GM18517 (cell line): ENCODE results near the gene IGLON5.

Source experiments
- ATAC-seq: cut with Tn5 transposase; IDR thresholded peaks from one replicate; pipeline ENCODE4 v1.9.1; 2021; ENCODE audit warnings: mild to moderate bottlenecking, moderate library complexity; ENCODE audit not compliant: unreplicated experiment

IGLON5 gene

GRCh38 chr19:51311351-51312257, at the start of gene IGLON5:
TSS of gene IGLON5 (plus strand) at chr19:51311644. CDS start at chr19:51311848, 204 bp downstream.
- no peak for ATAC-seq

- no peak for ATAC-seq
Measured at GRCh38 chr19:51263808-51264207, 47.6 kb upstream of the IGLON5 start.

DNA sequence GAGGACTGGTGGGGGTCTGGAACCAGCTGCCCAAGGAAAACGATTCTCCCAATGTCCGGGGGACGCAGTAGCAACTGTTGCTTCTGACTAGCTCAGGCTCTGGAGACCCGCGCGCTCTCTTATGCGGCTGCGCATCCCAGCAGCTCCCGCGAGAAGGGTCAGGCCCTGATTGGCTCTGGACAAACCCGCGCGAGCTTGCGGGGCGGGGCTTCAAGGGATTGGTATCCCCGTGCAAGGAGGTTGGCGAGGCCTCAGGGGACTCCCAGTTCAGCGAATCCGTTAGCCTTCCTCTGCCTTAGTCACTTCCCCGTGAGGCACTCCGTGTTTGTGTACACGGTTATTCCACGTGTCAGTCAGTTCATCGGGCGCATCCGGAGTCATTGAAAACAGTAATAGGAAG, 40.4 kb upstream of the IGLON5 start:
- no peak for ATAC-seq

GRCh38 chr19:51272183-51272810, 39.1 kb upstream of the IGLON5 start:
- ATAC-seq, result no peak

DNA sequence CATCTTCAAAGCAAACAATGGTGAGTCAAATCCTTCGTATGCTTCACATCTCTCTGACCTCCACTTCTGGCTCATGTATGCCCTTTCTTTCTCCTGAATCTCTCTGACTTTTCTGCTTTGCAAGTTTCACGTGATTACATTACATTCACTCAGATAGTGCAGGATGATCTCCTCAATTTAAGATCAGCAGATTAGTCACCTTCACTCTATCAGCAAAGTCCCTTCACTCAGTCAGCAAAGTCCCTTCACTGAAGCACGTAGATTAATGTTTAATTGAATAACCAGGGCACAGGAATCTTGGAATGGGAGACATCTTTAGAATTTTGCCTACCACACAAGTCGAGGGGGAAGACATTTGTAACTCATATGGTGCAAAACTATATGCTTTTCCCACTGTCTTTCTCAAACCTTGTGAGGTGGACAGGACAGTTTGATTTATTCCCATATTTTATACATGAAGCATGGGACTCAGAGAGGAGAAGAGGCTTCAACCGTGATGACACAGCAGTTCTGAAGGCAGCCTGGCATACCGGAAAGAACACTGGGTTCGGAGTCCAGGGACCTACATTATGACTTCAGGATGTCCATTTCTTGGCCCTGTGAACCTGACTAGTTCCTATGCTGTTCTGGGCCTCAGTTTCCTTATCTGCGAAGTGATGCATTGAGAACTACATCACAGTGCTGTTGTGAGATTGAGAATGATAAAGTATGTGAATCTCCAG, 37.2 kb upstream of the IGLON5 start:
- ATAC-seq, result no peak

DNA sequence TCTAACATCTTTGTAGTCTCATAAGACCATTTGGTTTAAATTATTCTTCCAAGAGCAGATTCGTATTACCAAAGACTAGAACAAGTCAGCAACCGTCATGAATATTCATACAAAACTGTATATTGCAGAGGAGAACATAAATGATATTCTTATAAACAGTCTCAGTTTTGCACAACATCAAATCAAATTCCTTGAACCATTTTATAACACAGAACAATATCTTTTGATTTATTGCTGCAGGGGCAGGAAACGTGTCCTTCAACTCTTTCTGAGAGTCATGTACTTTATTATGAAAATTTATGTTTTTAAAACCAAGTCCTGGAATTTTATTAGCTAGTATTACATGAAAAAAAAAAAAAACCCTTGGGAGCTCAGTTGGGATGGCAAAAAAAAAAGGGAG, 34.3 kb upstream of the IGLON5 start:
- no peak for ATAC-seq

- no peak for ATAC-seq
Measured at GRCh38 chr19:51282335-51282734, 29.1 kb upstream of the IGLON5 start.

GRCh38 chr19:51285682-51286081, 25.8 kb upstream of the IGLON5 start:
- no peak for ATAC-seq

DNA sequence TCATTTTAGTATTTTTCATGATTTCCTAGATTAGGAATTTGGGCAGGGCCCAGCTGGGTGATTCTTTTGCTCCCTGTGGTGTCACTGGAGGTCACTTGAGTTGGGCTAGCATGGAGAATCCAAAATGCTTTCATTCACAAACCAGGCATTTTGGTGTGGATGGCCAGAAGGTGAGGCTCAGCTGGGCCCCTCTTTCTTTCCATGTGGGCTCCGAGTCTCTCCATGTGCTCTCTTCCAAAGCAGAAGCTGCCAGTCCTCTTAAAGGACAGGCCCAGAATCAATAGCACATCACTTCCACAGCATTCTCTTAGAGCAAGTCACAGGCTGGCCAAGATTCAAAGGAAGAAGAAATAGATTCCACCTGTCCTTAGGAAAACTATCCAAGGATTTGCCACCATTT, 21.8 kb upstream of the IGLON5 start:
- no peak for ATAC-seq

GRCh38 chr19:51292971-51293370, 18.5 kb upstream of the IGLON5 start:
- ATAC-seq, result no peak

DNA sequence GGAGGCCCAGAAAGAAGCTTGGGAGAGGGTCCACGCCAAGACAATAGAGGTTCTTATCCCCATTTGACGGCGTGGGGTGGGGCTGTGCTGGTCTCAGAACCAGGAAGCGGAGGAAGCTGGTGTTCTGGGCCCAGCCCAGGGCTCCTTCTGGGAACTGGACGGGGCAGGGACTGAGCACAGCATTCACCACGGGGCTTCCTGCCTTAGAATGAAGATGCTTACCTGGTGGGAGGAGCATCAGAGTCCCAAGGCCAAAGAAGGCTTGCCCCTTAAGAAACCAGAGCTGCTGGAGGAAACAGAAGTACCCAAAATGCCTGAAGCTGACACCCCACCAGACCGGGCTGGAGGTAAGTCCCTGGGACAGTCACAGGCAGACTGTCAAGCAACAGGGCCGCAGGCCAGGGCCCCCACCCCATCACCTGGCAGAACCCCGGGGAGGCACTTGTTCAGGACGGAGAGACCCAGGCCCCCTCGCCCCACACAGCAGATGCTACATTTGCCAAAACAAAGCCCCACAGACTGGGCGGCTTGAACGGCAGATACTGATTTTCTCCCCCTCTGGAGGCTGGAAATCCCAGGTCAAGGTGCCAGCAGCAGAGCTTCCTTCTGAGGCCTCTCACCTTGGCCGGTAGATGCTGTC, 17.8 kb upstream of the IGLON5 start:
- no peak for ATAC-seq

DNA sequence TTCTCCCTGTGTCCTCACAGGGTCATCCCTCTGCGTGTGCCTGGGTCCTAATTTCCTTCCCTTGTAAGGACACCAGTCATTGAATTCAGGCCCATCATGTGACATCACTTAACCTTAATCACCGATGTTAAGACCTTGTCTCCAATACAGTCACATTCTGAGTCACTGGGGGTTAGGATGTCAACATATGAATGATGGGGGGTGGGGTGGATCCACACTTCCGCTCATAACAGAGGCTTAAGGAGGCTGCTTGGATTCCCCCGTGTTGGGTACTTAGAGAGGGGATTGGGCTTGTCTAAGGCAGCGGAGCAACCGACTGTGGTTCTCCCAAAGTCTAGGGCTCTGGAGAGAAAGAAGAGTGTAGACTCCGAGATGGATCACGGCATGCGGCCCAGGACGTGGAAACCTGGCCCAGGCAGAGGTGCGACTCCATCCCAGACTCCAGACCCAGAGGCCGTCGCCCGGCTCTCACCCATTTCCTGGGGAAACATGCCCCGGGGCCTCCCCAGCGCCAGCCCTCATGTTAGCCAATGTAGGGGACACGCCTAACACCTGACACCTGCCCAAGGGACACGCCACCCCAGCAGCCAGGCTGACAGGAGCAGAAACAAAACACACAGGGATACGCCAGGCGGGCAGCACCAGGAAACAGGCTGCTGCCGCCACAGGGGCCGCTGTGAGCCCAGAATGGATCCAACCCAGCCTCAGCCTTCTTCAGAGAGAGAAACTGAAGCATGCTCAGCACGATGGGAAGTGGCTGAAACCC, 17.1 kb upstream of the IGLON5 start:
- ATAC-seq, result no peak

DNA sequence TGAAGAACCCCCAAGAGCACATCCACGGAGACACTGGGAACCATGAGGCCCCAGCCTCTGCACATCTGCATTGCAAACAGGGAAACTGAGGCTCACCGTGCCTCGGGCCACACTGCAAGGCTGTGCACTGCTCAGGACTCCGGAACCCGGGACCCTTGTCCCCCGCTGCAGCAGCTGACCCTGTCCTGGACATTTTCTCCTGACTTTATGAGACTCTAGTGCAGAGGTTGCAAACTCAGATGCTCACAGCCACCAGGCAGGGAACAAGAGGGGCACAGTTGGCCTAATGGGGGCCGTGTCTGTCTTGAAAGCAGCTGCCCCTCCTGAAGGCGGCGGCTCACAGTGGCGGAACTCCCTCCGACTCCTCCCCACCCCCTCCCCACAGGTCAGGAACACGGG, 16.5 kb upstream of the IGLON5 start:
- no peak for ATAC-seq

GRCh38 chr19:51295382-51296126, 15.9 kb upstream of the IGLON5 start:
- no peak for ATAC-seq

DNA sequence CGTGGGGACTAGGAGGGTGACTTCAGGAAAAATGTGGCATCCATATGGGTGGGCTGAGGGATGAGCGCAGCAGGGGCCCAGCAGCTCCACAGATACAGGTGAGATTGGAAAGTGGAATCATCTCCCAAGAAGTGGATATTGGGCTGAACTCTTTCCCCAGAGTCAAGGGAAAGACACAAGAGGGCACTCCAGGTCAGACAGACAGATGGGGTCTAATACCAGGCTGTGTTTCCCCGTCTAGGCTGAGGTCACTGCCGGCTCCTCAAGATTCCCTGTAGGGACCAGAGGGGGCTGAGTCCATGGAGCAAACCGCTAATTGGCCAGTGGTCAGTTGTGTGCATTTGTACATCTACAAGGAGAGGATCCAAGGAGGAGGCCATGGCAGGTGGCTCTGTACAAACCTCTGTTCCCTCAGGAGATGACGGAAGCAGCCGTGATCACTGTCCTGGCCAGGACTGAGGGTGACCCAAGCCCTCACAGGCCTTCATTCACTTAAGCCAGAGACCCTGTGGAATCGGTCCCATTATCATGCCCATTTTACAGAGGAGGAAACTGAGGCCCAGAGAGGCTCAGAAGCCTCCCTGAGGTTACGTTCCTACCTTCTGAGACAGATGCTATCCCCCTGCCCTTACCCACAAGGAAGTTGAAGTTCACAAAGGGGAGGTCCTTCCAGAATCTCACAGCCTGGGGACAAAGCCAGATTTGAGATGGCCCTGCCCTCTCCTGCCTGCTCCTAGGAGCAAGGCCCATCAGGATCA, 14.9 kb upstream of the IGLON5 start:
- no peak for ATAC-seq

- no peak for ATAC-seq
Measured at GRCh38 chr19:51297406-51297805, 14.0 kb upstream of the IGLON5 start.

- no peak for ATAC-seq
Measured at GRCh38 chr19:51301266-51301665, 10.2 kb upstream of the IGLON5 start.

DNA sequence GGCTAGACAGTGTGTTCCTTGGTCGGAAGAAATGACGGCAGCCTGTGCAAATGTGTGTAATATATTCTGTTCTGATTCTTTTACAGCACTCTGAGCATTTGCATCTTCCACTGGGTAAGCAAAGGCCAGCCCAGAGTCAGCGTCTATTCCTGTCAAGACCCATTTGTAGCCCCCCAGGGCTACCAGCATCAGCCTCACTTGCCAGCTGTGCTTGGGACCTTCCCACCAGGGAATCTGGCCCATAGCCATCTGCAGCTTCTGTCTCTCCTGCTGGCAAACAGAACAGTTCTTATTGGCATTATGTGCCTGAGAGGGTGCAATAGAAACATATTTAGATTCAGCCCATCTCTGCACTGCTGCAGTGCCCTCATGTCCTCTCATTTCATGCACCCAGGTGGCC, 6.0 kb upstream of the IGLON5 start:
- ATAC-seq, result no peak

GRCh38 chr19:51316688-51317087, 5.2 kb downstream of the IGLON5 start:
- ATAC-seq, result no peak
